GM12878 (cell line): ENCODE results near the gene PFKP. TPM values are rescaled to one million over a fixed set of nuclear protein-coding genes. Genes with fewer than 3 reads are reported as not detected.

ENCODE experiments used
- ATAC-seq: fragments of 200-7000 bp; cut with Tn5 transposase; 3 replicates; pipeline ENCODE4 v1.9.1; 2020; ENCODE audit warnings: mild to moderate bottlenecking, moderate library complexity
- BruUV-seq: library from RNA; stranded (reverse); fragments of 400-500 nt; replicated peaks from 2 replicates; lab custom pipeline; 2021; lab: Mats Ljungman, UMichigan
- CTCF ChIA-PET: fragments of 300-600 bp; sonication (Branson Sonifier 250); formaldehyde crosslinking; extraction: SDS; loops from one replicate; lab custom pipeline; 2021; ENCODE audit warnings: inconsistent platforms; lab: Yijun Ruan, JAX
- POLR2A ChIA-PET: fragments of 350-600 bp; formaldehyde crosslinking; extraction: SDS; loops from one replicate; lab custom pipeline; 2021; ENCODE audit warnings: inconsistent platforms; lab: Charles Lee
- RAD21 ChIA-PET: fragments of 300-600 bp; sonication (Branson Sonifier 250); formaldehyde crosslinking; loops from one replicate; lab custom pipeline; 2023; ENCODE audit warnings: antibody characterized with exemption; ENCODE audit not compliant: unreplicated experiment; lab: Charles Lee
- SMC1A ChIA-PET: fragments of 300-600 bp; sonication (Branson Sonifier 250); formaldehyde crosslinking; loops from one replicate; lab custom pipeline; 2023; ENCODE audit not compliant: unreplicated experiment, uncharacterized antibody; lab: Charles Lee
- DNase-seq: peaks from one replicate; pipeline ENCODE4 v3.0.0-alpha.2; 2011; ENCODE audit warnings: low read depth, low spot score
- FAIRE-seq: peaks from 3 replicates; lab custom pipeline; 2011; peaks lifted over from hg19 to GRCh38; lab: Jason Lieb, UNC
- H2AFZ ChIP-seq: 2 replicates; pipeline ENCODE4 v1.6.0; 2011; ENCODE audit warnings: low read depth, low read length, control low read depth; ENCODE audit not compliant: control insufficient read depth
- H3K27ac ChIP-seq: 2 replicates; pipeline ENCODE4 v1.5.1; 2011; ENCODE audit warnings: control low read depth; ENCODE audit not compliant: control insufficient read depth, insufficient read depth
- H3K27me3 ChIP-seq, 2 experiments: replicated peaks in 1 of 2; 2 replicates each; pipeline versions ENCODE4 v1.6.0 to v1.6.1; 2011; ENCODE audit warnings: low read length in 1 of 2; ENCODE audit not compliant: control insufficient read depth in 2 of 2, insufficient read depth in 2 of 2
- H3K36me3 ChIP-seq, 2 experiments: 2 replicates each; pipeline ENCODE4 v1.5.1; 2011; ENCODE audit warnings: low read length in 1 of 2; ENCODE audit not compliant: control insufficient read depth in 2 of 2, insufficient read depth in 2 of 2
- H3K4me1 ChIP-seq: 2 replicates; pipeline ENCODE4 v1.6.1; 2011; ENCODE audit warnings: mild to moderate bottlenecking, low read length, moderate library complexity, mixed read lengths; ENCODE audit not compliant: control insufficient read depth, insufficient read depth
- H3K4me2 ChIP-seq: 2 replicates; pipeline ENCODE4 v1.6.0; 2011; ENCODE audit warnings: control low read depth; ENCODE audit not compliant: control insufficient read depth, insufficient read depth
- H3K4me3 ChIP-seq: fragments of 200-600 bp; sonication (generic); 2 replicates; pipeline ENCODE4 v1.5.1; 2016
- H3K79me2 ChIP-seq: 2 replicates; pipeline ENCODE4 v1.6.0; 2011; ENCODE audit warnings: low read length; ENCODE audit not compliant: control insufficient read depth, insufficient read depth
- H3K9ac ChIP-seq: 2 replicates; pipeline ENCODE4 v1.8.0; 2011; ENCODE audit warnings: low read length, control low read depth, mixed read lengths; ENCODE audit not compliant: control insufficient read depth, insufficient read depth
- H3K9me3 ChIP-seq: replicated peaks from 3 replicates; pipeline ENCODE4 v1.5.1; 2011; ENCODE audit warnings: mild to moderate bottlenecking, low read length; ENCODE audit not compliant: control insufficient read depth, insufficient read depth
- H4K20me1 ChIP-seq: 2 replicates; pipeline ENCODE4 v1.6.0; 2011; ENCODE audit not compliant: control insufficient read depth, insufficient read depth
- BCL11A ChIP-seq: IDR thresholded peaks from 2 replicates; pipeline ENCODE4 v1.6.1; 2011; ENCODE audit warnings: low read depth, low read length
- CUX1 ChIP-seq: IDR thresholded peaks from 2 replicates; pipeline ENCODE4 v1.6.1; 2012; ENCODE audit warnings: improper control_type of control experiment, low read depth, low read length; ENCODE audit not compliant: insufficient replicate concordance
- ESRRA ChIP-seq: IDR thresholded peaks from 2 replicates; pipeline ENCODE4 v1.6.1; 2012; ENCODE audit warnings: mild to moderate bottlenecking, low read length, improper control_type of control experiment
- FOXM1 ChIP-seq: IDR thresholded peaks from 2 replicates; pipeline ENCODE4 v1.6.1; 2012; ENCODE audit warnings: low read depth, mild to moderate bottlenecking, inconsistent platforms, low read length, moderate library complexity
- KAT2A ChIP-seq: conservative IDR thresholded peaks from 2 replicates; pipeline ENCODE4 v1.6.1; 2011; ENCODE audit warnings: low read depth, low read length; ENCODE audit not compliant: control insufficient read depth
- MTA2 ChIP-seq: fragments of 450-650 bp; IDR thresholded peaks from 2 replicates; pipeline ENCODE4 v1.6.1; 2016; ENCODE audit warnings: low read depth, mild to moderate bottlenecking, moderate library complexity
- MYB ChIP-seq: fragments of 150-350 bp; IDR thresholded peaks from 2 replicates; pipeline ENCODE4 v1.6.1; 2014; ENCODE audit warnings: mild to moderate bottlenecking, low read depth, low read length, borderline replicate concordance
- POLR2AphosphoS5 ChIP-seq: IDR thresholded peaks from 2 replicates; pipeline ENCODE4 v1.6.1; 2011; ENCODE audit warnings: mild to moderate bottlenecking, low read length, inconsistent platforms
- SP1 ChIP-seq: IDR thresholded peaks from one replicate; pipeline ENCODE4 v1.6.1; 2011; ENCODE audit warnings: low read depth, low read length
- SPI1 ChIP-seq: IDR thresholded peaks from 2 replicates; pipeline ENCODE4 v1.6.1; 2011; ENCODE audit warnings: low read depth, mild to moderate bottlenecking, low read length, moderate library complexity, borderline replicate concordance; ENCODE audit not compliant: insufficient read depth
- TBL1XR1 ChIP-seq: IDR thresholded peaks from 2 replicates; pipeline ENCODE4 v1.6.1; 2012; ENCODE audit warnings: low read depth, low read length, improper control_type of control experiment
- ZBTB4 ChIP-seq: fragments of 450-650 bp; formaldehyde crosslinking; IDR thresholded peaks from 2 replicates; pipeline ENCODE4 v1.4.0; 2022; ENCODE audit warnings: mild to moderate bottlenecking, moderate library complexity
- WGBS: methylation state at CpG from one replicate; pipeline ENCODE4 v1.1.6; 2016; ENCODE audit warnings: low lambda C conversion rate; ENCODE audit not compliant: insufficient replicate concordance, insufficient coverage; ENCODE audit errors: missing lambda C conversion rate; 5-methylcytosine and 5-hydroxymethylcytosine counted together
- in situ Hi-C: fragments of 300-500 bp; cut with MboI; formaldehyde crosslinking; loops from 9 replicates; pipeline ENCODE4 v1.14.3; 2018; ENCODE audit warnings: mixed read lengths
- intact Hi-C: fragments of 100-400 bp; cut with micrococcal nuclease; formaldehyde crosslinking; loops from one replicate; pipeline ENCODE4 v1.14.2; 2022; ENCODE audit not compliant: unreplicated experiment
- polyA plus RNA-seq, 11 experiments: library from polyadenylated mRNA; depleted of rRNA in 4 of 11; unstranded in 6 of 11; stranded (reverse) in 5 of 11; fragments of >200 nt; fragmentation: Nextera tagmentation in 4 of 11; fragmentation: Illumina TruSeq in 1 of 11; extraction: Ambion mirVana in 4 of 11; extraction: Trizol in 1 of 11; gene quantifications; 1 replicate in 1 of 11; 2 replicates in 10 of 11; pipeline versions ENCODE4 v1.2.1 to v1.2.3, GENCODE V29; 2011 to 2016; ENCODE audit warnings: inconsistent platforms in 2 of 11, missing spikeins in 2 of 11, low read depth in 1 of 11
- total RNA-seq, 4 experiments: library from RNA; depleted of rRNA in 3 of 4; stranded (reverse); fragments of >200 nt in 3 of 4; fragmentation: Illumina TruSeq in 1 of 4; extraction: Trizol in 1 of 4; gene quantifications; 2 replicates each; pipeline versions ENCODE4 v1.2.1 to v1.2.3, GENCODE V29; 2013 to 2021

PFKP gene
- total and polyA plus RNA-seq, 10 of the 15 experiments (the other 5 are each of a cell fraction or from before 2014, with no cell fraction given), result 27.0 to 145 (median 95.7) TPM

- H3K9me3 ChIP-seq, result no peaks in the 10 kb centered on the region
- H3K36me3 ChIP-seq, result peaks cover 2 to 25% of the 10 kb centered on the region in 2 experiments
- FAIRE-seq, result no peak
- WGBS, result 99% methylated on average over 7 of the region's 7 CpGs
- TF ChIP-seq SP1, result no peak
- TF ChIP-seq ZBTB4 (CRISPR knock-in tag), result no peak
- TF ChIP-seq KAT2A, result no peak
- TF ChIP-seq ESRRA, result no peak
- no peak for TF ChIP-seq POLR2AphosphoS5
- TF ChIP-seq MYB, result no peak
- no peak for TF ChIP-seq TBL1XR1
- no peak for TF ChIP-seq FOXM1
- no peak for TF ChIP-seq CUX1
- no peak for TF ChIP-seq SPI1
- TF ChIP-seq BCL11A, result no peak
- no peak for TF ChIP-seq MTA2
- intact Hi-C loops, result no loop called here
- BruUV-seq, result no TSS peak
- no peak overlapping the region for H3K9ac ChIP-seq
- RAD21 ChIA-PET, result no interaction called here
- H3K27ac ChIP-seq, result no peak overlapping the region
- SMC1A ChIA-PET, result no interaction called here
- no peak for ATAC-seq
- no peak overlapping the region for H3K4me2 ChIP-seq
- H3K27me3 ChIP-seq, result no peaks in the 10 kb centered on the region
- H3K79me2 ChIP-seq, result peaks cover 85% of the 10 kb centered on the region
- H3K4me1 ChIP-seq, result peaks cover 12% of the 10 kb centered on the region
- POLR2A ChIA-PET, result no interaction called here
- no peak overlapping the region for H2AFZ ChIP-seq
- no peak overlapping the region for H3K4me3 ChIP-seq
- in situ Hi-C loops, result no loop called here
- CTCF ChIA-PET, result no interaction called here
- DNase-seq, result no peak
- H4K20me1 ChIP-seq, result peaks cover 26% of the 10 kb centered on the region
Measured at GRCh38 chr10:3074145-3074665, 6.9 kb downstream of the PFKP start.
